ENCODE results near the gene SRSF1.
A peak's percentile ranks its signal among the peaks of the same experiment; 100 is the strongest.
"Not testable (repeated sequence)": the region's sequence is repeated elsewhere in the genome, so short reads cannot be mapped to it uniquely, and the experiment has no call there.

The SRSF1 gene

GRCh38 chr17:57988301-57989250 is 18.5 kb downstream of the SRSF1 start:
- DNase-seq: peak; percentile 77

DNA sequence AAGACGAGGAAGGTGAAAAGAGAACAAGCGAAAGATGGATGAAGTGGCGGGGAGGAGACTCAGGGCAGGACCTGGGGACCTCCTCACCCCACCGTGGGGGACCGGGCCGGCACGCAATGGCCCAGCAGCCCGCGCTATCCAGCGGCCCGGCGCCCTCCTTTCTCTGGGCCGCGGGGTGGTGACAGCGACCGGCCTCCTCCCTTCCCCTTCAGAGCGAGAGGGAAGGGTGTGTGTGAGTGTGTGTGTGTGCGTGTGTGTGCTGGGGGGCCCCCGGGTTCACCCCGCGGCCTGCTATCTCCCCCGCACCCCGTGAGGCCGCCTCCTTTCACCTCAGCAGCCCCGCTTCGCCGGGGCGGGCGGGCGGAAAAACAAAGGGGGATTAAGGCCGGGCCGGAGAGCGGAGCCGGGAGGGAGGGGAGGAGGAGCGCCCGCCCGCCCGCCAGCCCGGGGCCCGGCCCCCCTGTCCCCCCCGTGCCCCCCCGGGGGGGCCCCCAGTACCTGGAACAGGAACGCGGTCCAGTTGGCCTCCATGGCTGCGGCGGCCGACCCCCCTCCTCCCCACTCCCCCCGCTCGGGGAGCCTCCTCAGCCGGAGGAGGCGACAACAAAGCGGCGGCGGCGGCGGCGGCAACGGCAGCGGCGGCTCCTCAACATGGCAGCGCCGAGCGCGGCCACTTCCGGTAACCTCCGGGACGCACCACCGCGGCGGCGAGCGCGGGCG is 19.3 kb downstream of the SRSF1 start, which contains the start of gene VEZF1:
Gene VEZF1, minus strand, starts transcription at position 674 of the 720 bp plus-strand sequence. Its CDS starts 143 bp downstream, at position 531.
- DNase-seq: peak; percentile 68

GRCh38 chr17:57986841-57987580 is 20.0 kb downstream of the SRSF1 start:
- no peak for DNase-seq

- no peak for DNase-seq
These were observed 21.4 kb downstream of the SRSF1 start for GRCh38 chr17:57985675-57985974.

DNA sequence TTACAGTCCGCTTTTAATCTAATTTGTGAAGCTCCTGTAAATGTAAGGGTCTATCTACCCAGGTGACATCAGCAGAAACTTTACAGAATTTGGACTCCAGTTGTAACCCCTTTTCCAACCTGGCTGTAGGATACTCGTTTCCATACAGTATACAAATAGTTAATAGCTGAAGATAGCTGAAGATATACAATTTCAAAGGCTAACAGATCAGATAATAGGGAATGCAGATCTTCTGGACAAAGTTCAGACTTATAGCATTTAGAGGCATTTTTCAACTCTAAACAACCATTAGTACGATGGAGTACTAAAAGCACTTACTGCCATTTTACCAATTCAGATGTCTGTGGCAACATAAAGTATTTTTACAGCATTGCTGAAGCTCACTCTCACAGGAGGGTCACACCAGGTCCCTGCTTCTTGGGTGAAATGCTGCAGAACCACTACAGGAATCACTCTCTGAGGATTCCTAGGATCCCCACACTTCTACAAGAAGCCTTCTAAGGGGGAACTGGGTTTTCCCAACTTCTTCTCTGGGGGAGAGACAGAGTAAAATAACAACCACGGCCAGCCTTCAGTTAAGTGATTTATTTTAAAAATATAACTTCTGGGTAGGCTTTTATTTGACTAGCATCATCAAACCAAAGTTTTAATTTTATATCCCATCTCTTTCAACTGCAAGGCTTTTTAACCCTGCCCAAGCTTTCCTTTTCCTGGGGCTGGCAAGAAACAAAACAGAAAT is 21.9 kb downstream of the SRSF1 start:
- DNase-seq: no peak

DNA sequence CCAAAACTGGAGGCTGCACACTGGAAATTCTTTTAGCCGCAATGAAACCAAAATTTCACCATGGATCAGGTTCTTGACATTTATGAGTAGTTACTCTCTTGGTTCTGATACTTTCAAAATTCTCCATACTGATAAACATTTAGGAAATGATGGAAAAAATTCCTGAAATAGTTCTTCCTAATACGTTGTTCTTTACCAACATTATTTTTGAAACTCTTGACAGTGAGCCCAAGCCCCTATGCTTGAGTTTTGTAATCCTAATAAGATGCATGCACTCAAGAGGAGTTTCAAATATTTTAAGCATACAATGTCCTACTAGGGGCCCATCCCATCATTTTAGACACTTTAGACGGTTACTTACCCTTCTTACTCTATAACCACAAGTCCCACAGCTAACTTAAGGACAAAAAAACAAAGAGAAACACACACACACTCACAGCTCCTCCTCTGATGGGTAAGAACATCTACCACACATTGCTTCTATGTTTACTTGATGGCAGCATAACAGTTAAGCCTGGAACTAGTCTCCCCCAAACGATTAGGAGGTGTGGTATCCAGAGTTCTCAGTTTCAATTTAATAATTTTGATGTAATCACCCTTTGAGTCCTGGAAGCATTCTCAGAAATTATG is 22.7 kb downstream of the SRSF1 start:
- DNase-seq: no peak

DNA sequence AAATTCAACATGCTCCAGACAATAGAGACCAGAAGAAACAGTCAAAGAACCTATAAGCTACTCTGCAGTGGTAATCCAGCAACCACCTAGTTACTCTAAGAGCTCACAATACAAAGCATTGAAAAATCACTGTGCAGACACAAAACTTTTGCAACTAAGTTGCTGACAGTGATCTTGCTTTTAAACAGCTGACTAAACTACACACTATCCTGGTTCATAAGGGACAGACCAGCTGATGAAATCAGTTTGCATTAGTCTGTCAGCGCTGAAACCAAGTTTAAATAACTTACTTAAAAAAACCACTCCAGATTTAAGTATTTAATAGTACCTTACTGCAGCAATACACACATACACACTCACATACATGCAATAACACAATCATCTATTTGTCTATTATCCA is 23.6 kb downstream of the SRSF1 start:
- DNase-seq: no peak

- DNase-seq: no peak
These were observed 24.4 kb downstream of the SRSF1 start for GRCh38 chr17:57982452-57983170.

DNA sequence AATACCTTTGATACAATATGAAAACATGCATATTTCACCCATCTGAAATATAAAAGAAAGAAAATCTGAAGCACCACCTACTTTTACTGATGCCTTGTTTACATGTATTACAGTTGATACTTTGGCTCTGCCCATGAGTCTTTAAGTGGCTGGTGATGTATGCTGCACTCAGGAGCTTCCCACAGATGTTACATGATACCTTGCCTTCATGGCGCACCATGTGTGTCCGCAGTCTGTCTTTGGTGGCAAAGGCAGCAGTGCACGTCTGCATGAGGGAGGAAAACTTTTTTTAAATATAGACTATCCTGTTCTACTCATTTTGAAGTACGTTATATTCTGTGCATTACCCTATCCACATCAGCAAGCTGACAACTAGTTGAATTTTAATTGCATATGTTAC is 26.5 kb downstream of the SRSF1 start:
- no peak for DNase-seq

DNA sequence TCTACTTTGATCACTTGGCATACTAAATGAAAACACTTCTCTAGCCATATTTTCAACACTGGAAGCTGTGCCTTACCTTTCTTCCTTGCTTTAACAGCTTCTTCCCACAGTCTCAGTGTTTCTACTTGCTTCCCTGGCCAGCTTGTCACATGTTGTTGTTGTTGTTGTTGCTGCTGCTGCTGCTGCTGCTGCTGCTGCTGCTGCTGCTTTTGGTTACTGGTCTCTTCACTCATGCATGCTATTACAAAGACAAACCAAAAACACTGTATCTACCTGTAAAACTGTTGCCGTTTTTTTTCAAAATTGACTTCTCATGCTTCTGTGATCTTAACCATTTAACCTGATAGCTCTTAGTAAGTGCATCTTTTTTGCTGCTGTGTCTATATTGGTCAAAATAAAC is 28.0 kb downstream of the SRSF1 start:
- DNase-seq: no peak

DNA sequence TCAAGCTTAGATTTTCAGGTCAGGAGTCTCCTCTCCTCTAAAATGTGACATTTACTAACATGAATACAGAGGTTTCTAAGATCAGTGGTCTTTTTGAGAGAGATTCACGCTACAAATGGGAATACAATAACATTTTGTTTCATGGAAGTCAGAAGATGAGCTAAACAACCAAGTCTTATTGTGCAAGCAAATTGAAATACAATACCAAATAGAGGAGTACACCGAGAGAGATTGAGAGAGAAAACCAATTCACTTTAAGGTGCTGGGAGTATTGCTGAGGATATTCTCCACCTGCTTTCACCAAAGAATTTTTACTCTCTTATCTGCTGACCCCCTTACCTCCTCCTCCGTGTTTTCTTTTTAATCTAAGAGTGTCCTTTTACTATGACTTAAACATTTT is 30.5 kb downstream of the SRSF1 start:
- DNase-seq: no peak

DNA sequence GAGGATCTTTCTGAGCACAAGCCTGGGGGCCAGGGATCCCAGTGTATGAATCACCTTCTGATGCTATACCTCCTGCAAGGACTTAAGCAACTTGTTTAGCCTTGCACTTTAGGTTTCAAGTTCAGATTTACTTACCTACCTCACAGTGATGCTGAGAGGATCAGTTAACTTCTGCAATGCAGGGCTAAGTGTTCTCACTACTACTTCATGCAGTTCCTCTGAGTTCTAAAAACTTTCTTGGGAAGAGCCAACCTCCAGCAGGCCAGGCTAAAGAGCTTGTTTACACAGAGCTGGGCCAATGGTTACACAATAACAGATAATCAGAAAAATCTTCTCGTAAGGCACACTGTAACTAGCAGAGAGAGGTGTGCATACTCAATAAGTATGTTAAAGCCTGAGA is 32.0 kb downstream of the SRSF1 start:
- DNase-seq: no peak

DNA sequence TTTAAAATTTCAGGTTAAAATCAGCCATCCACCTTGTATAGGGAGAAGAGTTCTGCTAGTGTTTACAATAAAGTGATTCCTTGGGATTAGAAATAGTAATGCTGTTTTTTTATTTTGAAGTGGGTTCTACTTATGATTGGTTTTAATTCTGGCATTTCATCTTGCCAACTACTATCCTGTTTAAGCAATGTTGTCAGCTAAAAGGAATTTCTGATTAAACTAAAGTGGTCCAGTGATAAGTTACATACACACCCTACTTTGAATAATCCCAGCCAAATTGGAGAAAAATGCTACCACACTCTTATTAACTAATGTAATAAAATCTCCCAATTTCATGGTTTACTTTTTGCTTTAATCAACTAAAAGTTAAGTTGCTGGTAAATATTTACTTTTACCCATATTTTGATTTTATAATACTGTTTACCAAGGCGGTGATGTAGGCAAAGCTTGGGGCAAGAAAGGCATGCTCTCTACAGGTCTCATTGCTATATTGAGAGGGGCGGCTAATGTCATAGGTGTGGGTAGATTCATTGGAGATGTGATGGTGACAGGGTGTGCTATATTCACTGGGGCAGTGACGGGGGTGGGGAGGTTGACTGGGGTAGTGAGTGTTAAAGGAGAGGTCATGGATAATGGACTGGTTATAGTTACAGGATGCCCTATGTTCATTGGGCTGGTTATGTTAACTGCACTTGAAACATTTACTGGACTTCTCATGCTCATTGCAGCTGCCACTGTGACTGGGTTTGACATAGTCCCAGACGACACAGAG is 32.8 kb downstream of the SRSF1 start:
- not testable (repeated sequence) for DNase-seq

- no peak for DNase-seq
These were observed 34.9 kb downstream of the SRSF1 start for GRCh38 chr17:57972151-57972550.

- DNase-seq: no peak
These were observed 35.5 kb downstream of the SRSF1 start for GRCh38 chr17:57971572-57971971.

DNA sequence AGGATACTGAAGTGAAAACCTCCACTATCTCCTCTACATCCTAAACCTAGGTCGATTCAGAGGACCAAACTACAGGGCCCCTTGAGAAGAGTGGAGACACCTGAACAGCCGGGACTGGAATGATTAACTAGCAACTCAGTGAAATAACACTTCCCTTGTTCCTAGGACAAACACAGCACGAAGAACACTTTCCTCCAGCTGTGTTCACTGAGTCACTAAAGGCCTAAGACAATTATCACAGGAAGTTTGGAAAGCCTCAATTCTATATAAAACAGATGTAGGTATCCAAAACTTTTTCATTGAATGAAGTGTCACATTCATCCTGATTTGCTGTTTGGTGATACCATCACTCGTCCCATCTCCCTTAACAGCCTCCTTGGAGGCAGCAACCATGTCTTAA is 36.3 kb downstream of the SRSF1 start:
- DNase-seq: no peak

DNA sequence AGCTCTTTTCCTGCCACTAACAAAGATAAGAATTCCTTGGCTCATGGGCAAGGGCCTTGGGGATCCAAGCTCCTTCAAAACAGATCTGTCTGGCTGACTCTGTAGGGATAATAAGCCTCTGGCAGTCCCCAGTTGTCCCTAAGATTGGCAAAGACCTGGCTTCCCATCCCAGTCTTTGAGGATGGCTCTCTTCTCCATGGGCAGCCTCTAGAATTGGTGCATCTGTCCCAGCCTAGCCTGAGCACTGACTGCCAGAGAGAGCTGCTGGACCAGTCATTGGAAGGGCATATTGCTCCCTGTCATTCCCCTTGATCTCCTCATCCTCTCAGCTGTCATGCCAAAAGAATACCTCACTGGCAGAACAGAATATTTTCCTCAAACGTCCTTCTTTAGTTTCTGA is 38.6 kb downstream of the SRSF1 start:
- no peak for DNase-seq

DNA sequence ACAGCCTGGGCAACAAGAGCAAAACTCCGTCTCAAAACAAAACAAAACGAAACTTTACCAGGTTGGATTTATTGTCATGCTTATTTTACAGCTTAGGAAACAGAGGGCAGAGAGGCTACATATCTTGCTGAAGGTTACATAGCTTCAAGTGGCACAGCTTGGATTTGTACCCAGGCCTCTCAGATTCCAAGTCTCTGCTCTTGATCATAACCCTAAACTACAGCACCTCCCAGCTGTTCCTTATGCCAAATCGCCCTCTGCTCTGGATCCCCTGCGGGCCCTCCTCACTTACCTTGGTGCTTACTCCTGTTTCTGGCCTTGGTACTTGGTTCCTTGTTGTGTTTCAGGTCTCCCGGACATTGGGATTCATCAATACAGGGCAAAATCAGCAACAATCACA is 40.2 kb downstream of the SRSF1 start:
- no peak for DNase-seq

DNA sequence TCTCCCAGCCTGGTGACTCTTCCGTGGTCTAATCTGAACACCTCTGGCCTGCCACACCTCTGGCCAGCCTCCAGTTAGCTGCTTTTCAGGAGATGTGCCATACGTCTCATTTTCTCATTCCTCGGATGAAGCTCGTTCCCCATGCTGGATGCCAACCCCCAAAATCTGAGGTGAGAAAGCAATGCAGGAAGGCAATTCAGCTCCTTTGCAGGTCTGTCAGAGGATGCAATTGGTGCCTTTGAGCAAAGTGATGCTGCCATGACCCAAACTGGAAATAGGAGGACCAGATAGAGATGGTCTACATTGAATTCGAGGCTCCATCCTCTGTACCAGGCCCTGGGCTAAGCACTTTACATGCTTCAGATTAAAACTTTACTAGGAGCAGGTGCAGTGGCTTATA is 40.8 kb downstream of the SRSF1 start:
- no peak for DNase-seq

GRCh38 chr17:57965521-57966160 is 41.4 kb downstream of the SRSF1 start:
- DNase-seq: no peak
